Breast epithelium (tissue), 4 donors: ENCODE results near the gene LIPA. TPM values are rescaled to one million over a fixed set of nuclear protein-coding genes. Genes with fewer than 3 reads are reported as not detected.

Source experiments
- DNase-seq, 2 donors: peaks; one replicate each; pipeline ENCODE4 v3.0.0-alpha.2; 2019; ENCODE audit warnings: low spot score in 2 of 2
- H3K27ac ChIP-seq, 2 donors: fragments of 200-600 bp; sonication (generic) in 1 of 2; one replicate each; pipeline ENCODE4 v1.5.1; 2016 to 2019; ENCODE audit warnings: mild to moderate bottlenecking in 1 of 2
- H3K27me3 ChIP-seq, 2 donors: fragments of 200-600 bp; sonication (generic) in 1 of 2; one replicate each; pipeline versions ENCODE4 v1.5.1 to v1.6.0; 2017 to 2019; ENCODE audit warnings: control low read depth in 1 of 2, mild to moderate bottlenecking in 1 of 2
- H3K36me3 ChIP-seq: fragments of 200-600 bp; one replicate; pipeline ENCODE4 v1.5.1; 2019
- H3K4me1 ChIP-seq, 2 donors: fragments of 200-600 bp; sonication (generic); one replicate each; pipeline ENCODE4 v1.5.1; 2016 to 2019; ENCODE audit warnings: control low read depth in 1 of 2
- H3K4me3 ChIP-seq, 3 donors: fragments of 200-600 bp; sonication (generic); 1 replicate in 2 of 3; 2 replicates in 1 of 3; pipeline ENCODE4 v1.5.1; 2016 to 2019; ENCODE audit warnings: mild to moderate bottlenecking in 3 of 3, moderate library complexity in 2 of 3
- H3K9me3 ChIP-seq, 2 donors: fragments of 200-600 bp; sonication (generic) in 1 of 2; one replicate each; pipeline ENCODE4 v1.5.1; 2016 to 2019; ENCODE audit warnings: control low read depth in 1 of 2
- POLR2A ChIP-seq: fragments of 450-650 bp; IDR thresholded peaks from one replicate; pipeline ENCODE4 v1.6.1; 2016; ENCODE audit warnings: antibody characterized with exemption, mild to moderate bottlenecking, moderate library complexity
- POLR2AphosphoS5 ChIP-seq, 3 donors: sonication (generic); formaldehyde crosslinking; IDR thresholded peaks; one replicate each; pipeline ENCODE4 v1.6.1; 2017; ENCODE audit warnings: antibody characterized with exemption in 3 of 3
- intact Hi-C: fragments of 100-400 bp; cut with DNase I; formaldehyde crosslinking; loops from one replicate; pipeline ENCODE4 v1.15.1; 2023; ENCODE audit warnings: low total_unique reads
- total RNA-seq, 3 donors: library from RNA; depleted of rRNA; stranded (reverse); fragments of >200 nt; gene quantifications; one replicate each; pipeline ENCODE4 v1.1.0, GENCODE V29; 2016
- TF ChIP-seq, protein P1 (sequence below), 3 donors: fragments of 450-650 bp; IDR thresholded peaks; one replicate each; pipeline ENCODE4 v1.5.1; 2016 to 2017; ENCODE audit warnings: antibody characterized with exemption in 3 of 3, mild to moderate bottlenecking in 3 of 3, moderate library complexity in 3 of 3

Gene LIPA
- total RNA-seq, 3 donors from 2014 or later, result 44.9 to 90.7 (median 67.2) TPM

GRCh38 chr10:89214566-89215165 lies 36.9 kb downstream of the LIPA start:
- Histone ChIP-seq H3K27ac (no peak overlapping the region), H3K4me3 (no peak overlapping the region), H3K27me3 (no peaks in the 10 kb centered on the region), H3K4me1 (no peaks in the 10 kb centered on the region), H3K9me3 (no peaks in the 10 kb centered on the region), H3K36me3 (no peaks in the 10 kb centered on the region)
- DNase-seq, result no peak
- intact Hi-C loops, result loop anchor here (5.0 kb wide), 1 partner anchor 182 kb away; no protein-coding TSS in a partner anchor
- TF ChIP-seq POLR2AphosphoS5 (IDR thresholded peaks at IDR 0.05), result no peak
- no peak for TF ChIP-seq POLR2A
- TF ChIP-seq, protein P1, sequence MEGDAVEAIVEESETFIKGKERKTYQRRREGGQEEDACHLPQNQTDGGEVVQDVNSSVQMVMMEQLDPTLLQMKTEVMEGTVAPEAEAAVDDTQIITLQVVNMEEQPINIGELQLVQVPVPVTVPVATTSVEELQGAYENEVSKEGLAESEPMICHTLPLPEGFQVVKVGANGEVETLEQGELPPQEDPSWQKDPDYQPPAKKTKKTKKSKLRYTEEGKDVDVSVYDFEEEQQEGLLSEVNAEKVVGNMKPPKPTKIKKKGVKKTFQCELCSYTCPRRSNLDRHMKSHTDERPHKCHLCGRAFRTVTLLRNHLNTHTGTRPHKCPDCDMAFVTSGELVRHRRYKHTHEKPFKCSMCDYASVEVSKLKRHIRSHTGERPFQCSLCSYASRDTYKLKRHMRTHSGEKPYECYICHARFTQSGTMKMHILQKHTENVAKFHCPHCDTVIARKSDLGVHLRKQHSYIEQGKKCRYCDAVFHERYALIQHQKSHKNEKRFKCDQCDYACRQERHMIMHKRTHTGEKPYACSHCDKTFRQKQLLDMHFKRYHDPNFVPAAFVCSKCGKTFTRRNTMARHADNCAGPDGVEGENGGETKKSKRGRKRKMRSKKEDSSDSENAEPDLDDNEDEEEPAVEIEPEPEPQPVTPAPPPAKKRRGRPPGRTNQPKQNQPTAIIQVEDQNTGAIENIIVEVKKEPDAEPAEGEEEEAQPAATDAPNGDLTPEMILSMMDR (IDR thresholded peaks at IDR 0.05), result no peak

GRCh38 chr10:89213191-89213808 lies 38.3 kb downstream of the LIPA start:
- Histone ChIP-seq H3K4me1 (no peaks in the 10 kb centered on the region), H3K4me3 (no peak overlapping the region), H3K36me3 (no peaks in the 10 kb centered on the region), H3K27me3 (peaks cover 0 to 3% of the 10 kb centered on the region in 2 donors), H3K9me3 (no peaks in the 10 kb centered on the region), H3K27ac (no peak overlapping the region)
- TF ChIP-seq POLR2AphosphoS5 (IDR thresholded peaks at IDR 0.05) (peak in 1 of 3 donors; percentile 20), POLR2A (no peak)
- TF ChIP-seq, protein P1 (IDR thresholded peaks at IDR 0.05), result peak; percentile 25 to 80 (median 66)
- intact Hi-C loops, result loop anchor here (5.0 kb wide), 1 partner anchor 181 kb away; no protein-coding TSS in a partner anchor
- DNase-seq, result no peak

- Histone ChIP-seq H3K4me1 (no peaks in the 10 kb centered on the region), H3K9me3 (no peaks in the 10 kb centered on the region), H3K4me3 (no peak overlapping the region), H3K27me3 (peaks cover 0 to 10% of the 10 kb centered on the region in 2 donors), H3K27ac (no peak overlapping the region), H3K36me3 (no peaks in the 10 kb centered on the region)
- intact Hi-C loops, result loop anchor here (5.0 kb wide), 1 partner anchor 179 kb away; no protein-coding TSS in a partner anchor
- no peak for TF ChIP-seq POLR2A
- TF ChIP-seq, protein P1 (IDR thresholded peaks at IDR 0.05), result no peak
- no peak for TF ChIP-seq POLR2AphosphoS5 (IDR thresholded peaks at IDR 0.05)
- no peak for DNase-seq
These were observed 40.7 kb downstream of the LIPA start for GRCh38 chr10:89210794-89211425.

DNA sequence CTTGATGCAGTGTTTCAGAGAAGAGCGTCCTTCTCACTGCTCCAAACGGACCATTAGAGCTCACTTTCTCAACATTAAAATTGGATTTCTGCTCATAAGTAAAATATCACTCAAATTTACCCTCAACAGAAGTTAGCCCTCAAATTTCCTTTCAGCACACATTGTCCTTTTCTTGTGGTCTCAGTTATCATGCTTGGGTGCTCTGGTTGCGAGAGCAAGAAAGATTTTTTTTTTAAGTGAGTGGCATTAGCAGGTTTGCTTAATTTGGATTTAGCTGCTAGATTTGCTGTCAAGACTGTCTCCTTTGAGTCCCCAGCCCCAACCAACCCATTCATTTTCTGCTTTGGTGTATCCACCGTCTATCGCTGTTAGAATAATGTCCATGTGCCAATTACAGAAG lies 41.9 kb downstream of the LIPA start:
- Histone ChIP-seq H3K36me3 (no peaks in the 10 kb centered on the region), H3K4me1 (no peaks in the 10 kb centered on the region), H3K4me3 (no peak overlapping the region), H3K27ac (no peak overlapping the region), H3K9me3 (no peaks in the 10 kb centered on the region), H3K27me3 (peaks cover 0 to 10% of the 10 kb centered on the region in 2 donors)
- TF ChIP-seq, protein P1 (IDR thresholded peaks at IDR 0.05), result no peak
- no peak for TF ChIP-seq POLR2A
- no peak for TF ChIP-seq POLR2AphosphoS5 (IDR thresholded peaks at IDR 0.05)
- DNase-seq, result no peak
- intact Hi-C loops, result loop anchor here (5.0 kb wide), 1 partner anchor 177 kb away; no protein-coding TSS in a partner anchor
